HG02623 (cell line): ENCODE data around the gene ARHGEF38.
"Not testable (repeated sequence)": the region's sequence is repeated elsewhere in the genome, so short reads cannot be mapped to it uniquely, and the experiment has no call there.

Source experiments
- ATAC-seq: cut with Tn5 transposase; IDR thresholded peaks from one replicate; pipeline ENCODE4 v1.9.1; 2021; ENCODE audit warnings: moderate library complexity; ENCODE audit not compliant: unreplicated experiment

The ARHGEF38 gene

GRCh38 chr4:105645440-105645839 is 93.0 kb downstream of the ARHGEF38 start:
- ATAC-seq, result no peak

- ATAC-seq, result no peak
Observed at GRCh38 chr4:105650190-105650589, 97.8 kb downstream of the ARHGEF38 start.

- no peak for ATAC-seq
Observed at GRCh38 chr4:105651884-105652283, 99.5 kb downstream of the ARHGEF38 start.

DNA sequence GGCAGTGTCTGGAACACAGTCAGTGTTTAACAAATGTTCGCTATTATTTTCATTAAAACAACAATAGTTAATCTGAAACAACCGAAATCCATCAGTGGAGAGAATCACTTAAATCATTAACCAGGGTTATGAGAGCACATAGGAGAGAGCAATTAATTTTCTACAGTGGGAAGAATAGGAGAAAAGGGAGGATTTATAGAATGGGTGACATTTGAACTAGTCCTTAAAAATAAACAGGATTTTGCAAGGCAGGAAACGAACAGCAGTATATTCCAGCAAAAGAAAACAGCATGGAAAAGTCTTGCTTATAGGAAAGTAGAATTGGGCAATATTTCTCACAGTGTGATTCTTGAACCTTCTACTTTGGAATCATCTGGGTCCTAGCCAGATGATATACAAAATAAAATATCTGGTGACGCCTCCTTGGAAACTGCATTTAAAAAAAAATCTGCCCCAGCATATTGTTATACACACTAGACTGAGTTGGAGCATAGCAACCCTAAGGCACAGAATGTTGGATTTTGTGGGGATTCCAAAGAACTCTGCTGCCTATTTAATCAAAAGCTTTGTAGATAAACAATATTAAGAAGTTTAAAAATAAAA is 100.0 kb downstream of the ARHGEF38 start:
- ATAC-seq, result no peak

GRCh38 chr4:105657117-105657765 is 104.8 kb downstream of the ARHGEF38 start:
- no peak for ATAC-seq

- ATAC-seq, result no peak
Observed at GRCh38 chr4:105659190-105659589, 106.8 kb downstream of the ARHGEF38 start.

DNA sequence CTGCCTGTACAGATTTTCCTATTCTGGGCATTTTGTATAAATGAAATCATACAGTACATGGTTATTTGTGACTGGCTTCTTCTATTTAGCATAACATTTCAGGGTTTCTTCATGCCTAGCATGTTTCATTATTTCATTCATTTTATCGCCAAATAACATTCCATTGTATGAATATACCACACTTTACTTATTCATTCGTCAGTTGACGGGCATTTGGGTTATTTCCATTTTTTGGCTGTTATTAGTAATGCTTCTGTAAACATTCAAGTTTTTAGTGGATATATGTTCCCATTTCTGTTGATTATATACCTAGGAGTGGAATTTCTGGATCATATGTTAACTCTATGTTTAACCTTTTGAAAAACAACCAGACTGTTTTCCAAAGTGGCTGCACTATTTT is 108.6 kb downstream of the ARHGEF38 start:
- ATAC-seq, result no peak

DNA sequence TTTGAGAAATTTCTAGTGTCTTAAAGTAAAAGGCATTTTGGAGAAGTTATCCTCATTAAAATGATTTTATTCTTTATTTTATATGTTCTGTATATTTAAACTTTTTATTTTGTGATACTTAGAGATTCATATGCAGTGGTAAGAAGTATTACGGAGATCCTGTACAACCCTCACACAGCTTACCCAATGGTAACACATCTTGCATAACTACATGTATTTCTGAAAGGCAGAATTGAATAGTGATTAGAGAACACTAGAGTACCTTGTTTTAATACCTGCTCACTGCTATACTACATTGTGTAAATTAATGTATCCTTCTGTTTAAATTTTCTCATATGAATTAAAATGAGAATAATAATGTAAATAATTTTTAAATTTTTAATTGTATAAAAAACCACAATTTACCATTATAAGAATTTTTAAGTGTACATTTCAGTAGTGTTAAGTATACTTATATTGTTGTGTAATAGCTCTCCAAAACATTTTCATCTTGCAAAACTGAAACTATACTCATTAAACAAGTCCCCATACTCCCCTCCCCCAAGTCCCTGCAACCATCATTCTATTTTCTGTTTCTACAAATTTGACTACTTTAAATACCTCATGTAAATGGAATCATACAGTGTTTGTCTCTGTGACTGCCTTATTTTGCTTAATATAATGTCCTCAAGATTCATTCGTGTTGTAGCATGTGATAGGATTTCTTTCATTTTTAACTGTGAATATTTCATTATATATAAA is 110.7 kb downstream of the ARHGEF38 start:
- ATAC-seq, result no peak

- no peak for ATAC-seq
Observed at GRCh38 chr4:105666693-105667092, 114.3 kb downstream of the ARHGEF38 start.

DNA sequence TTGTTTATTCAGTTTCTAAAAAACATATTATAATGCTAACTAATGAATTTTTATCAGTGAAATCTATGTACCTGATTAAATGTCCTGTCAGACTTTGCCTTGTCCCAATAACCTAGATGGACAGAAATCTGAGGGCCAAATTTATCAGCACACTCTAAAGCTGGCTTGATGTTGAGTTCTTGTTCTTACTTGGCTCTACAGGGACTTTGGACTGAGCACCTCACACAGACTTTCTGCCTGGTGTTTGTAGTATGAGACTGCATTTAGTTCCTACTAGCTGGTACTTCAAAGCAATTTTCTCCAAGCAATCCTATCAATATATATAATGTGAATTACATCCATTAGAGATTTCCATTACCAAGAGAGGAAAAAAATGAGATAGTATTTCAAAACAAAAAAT is 118.3 kb downstream of the ARHGEF38 start:
- no peak for ATAC-seq

DNA sequence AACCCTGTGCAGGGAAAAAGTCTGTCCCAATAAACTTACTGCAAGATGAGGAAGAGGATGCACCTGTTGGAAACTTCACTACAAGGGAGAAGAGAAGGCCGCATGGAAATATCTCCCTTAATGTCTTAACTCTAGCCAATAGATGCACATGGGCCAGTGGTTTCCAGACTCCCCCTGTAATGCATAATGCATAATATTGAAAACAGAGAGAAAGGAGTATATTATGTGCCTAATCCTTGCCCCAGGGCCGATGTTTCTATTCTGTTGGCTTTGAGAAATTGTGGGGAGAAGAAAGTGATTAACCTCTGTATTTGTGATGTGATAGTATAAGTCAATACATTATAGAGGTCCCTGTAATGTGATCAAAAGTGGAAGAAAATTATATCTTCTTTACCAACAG is 118.9 kb downstream of the ARHGEF38 start:
- no peak for ATAC-seq

- no peak for ATAC-seq
Observed at GRCh38 chr4:105674011-105674410, 121.6 kb downstream of the ARHGEF38 start.

DNA sequence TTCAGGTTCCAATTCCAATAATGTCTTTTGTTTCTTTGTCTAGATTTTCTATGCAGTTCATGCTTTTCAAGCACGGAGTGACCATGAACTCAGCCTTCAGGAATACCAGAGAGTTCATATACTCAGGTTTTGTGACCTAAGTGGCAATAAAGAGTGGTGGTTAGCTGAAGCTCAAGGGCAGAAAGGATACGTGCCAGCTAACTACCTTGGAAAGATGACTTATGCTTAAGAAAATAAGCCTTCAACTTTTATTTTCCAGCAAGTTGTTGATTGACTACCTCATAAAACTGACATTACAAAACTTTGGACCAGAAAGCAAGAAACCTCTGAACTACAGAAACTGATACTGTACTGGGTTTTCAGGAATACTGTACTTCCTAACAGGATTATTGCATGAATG is 125.3 kb downstream of the ARHGEF38 start:
- ATAC-seq, result no peak

- no peak for ATAC-seq
Observed at GRCh38 chr4:105679186-105679585, 126.8 kb downstream of the ARHGEF38 start.

- no peak for ATAC-seq
Observed at GRCh38 chr4:105683038-105683437, 130.6 kb downstream of the ARHGEF38 start.

DNA sequence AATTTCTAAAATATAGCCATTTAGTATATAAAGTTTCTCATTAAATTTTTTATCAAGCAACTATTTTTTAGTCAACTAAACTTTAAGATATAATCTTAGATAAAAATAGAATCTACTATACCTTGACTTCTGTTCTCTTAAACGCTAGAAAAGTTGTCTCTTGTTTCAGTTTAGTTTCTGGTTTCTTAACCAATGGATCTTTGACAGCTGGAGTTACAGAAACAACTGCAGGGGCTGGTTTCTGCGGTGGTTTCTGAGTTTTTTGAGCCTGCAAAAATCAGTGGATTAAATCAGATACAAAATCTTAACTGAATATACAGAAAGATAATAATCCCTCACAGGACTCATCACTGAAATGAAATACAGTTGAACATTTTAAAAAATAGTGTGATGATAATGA is 134.2 kb downstream of the ARHGEF38 start:
- no peak for ATAC-seq

GRCh38 chr4:105694812-105695211 is 142.4 kb downstream of the ARHGEF38 start:
- ATAC-seq, result not testable (repeated sequence)

GRCh38 chr4:105695832-105696231 is 143.4 kb downstream of the ARHGEF38 start:
- ATAC-seq, result not testable (repeated sequence)

DNA sequence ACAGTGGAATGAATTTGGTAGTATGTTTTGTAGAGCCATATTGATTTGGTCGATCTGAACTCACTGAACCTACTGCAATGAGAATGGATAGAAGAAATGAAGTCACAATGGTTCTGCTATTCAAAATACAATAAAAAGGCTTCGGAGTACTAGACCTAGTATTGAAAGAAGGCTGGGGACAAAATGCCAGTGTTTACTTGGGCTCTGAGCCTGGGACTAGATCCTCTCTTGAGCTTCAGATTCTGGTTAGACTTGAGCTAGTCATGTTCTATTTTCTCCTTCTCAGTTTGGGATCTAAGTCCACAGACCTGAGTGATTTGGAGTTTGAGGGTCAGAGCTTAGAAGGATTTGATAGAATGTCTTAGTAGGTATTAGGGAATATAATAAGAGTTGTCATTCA is 146.2 kb downstream of the ARHGEF38 start:
- ATAC-seq, result no peak

DNA sequence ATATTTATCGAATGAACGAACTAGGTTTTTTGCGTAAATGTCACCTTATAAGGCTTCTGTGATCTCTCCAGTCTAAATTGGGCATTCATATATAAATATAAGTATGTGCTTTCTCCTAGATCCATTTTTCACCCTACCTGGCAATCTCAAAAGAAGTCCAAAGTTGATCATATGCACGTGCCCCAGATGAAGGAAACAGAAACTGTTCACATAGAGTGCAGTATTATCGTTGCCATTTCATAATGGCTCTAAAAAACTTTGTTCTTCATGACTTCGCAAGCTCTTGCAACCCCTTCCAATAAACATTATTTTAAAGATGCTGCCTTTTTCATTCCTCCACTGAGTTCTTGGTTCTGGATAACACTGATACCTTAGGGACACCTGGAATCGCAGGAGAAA is 155.4 kb downstream of the ARHGEF38 start:
- no peak for ATAC-seq

GRCh38 chr4:105708181-105709080 is 156.0 kb downstream of the ARHGEF38 start, which contains the start of the genes GSTCD and INTS12:
Gene GSTCD, plus strand, starts transcription at chr4:105708784. Its CDS starts 8,830 bp downstream, at chr4:105717614.
Gene INTS12, minus strand, starts transcription at chr4:105708689. Its CDS starts 8,684 bp downstream, at chr4:105700005.
- peak; percentile 78 for ATAC-seq
